ENCODE data around the gene NEK6.

Gene NEK6

DNA sequence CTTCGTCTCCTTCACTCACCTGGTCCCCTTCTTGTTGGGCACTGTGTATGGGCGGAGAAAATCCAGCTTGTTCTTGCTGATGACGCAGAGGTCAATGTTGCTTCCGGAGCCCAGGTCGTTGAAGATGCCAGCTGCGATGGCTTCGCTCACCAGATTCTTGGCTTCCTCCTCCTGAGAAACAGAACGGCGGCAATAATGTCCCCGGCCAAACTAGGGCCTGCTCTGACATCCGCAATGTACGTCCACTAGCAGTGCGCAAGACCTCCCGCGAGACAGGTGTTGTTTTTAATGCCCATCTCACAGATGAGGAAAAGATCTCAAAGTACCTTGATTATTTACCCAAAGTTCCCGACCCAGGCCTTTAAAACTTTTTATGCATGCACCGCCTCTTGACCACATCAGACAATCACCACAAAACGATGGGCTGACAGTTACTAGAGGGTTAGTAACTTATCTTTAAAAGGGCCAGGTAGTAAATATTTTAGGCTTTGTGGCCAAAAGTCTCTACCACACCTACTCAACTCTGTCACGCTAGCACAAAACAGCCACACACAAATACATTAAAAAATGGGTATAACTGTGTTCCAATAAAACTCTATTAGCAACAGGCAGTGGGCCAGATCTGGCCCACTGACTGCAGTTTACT, 99.1 kb downstream of the NEK6 start:
- DNase-seq (ENCODE audit: low read depth): no peak
- TF ChIP-seq, protein P1, sequence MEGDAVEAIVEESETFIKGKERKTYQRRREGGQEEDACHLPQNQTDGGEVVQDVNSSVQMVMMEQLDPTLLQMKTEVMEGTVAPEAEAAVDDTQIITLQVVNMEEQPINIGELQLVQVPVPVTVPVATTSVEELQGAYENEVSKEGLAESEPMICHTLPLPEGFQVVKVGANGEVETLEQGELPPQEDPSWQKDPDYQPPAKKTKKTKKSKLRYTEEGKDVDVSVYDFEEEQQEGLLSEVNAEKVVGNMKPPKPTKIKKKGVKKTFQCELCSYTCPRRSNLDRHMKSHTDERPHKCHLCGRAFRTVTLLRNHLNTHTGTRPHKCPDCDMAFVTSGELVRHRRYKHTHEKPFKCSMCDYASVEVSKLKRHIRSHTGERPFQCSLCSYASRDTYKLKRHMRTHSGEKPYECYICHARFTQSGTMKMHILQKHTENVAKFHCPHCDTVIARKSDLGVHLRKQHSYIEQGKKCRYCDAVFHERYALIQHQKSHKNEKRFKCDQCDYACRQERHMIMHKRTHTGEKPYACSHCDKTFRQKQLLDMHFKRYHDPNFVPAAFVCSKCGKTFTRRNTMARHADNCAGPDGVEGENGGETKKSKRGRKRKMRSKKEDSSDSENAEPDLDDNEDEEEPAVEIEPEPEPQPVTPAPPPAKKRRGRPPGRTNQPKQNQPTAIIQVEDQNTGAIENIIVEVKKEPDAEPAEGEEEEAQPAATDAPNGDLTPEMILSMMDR (IDR thresholded peaks at IDR 0.05; ENCODE audit: low read length, missing control alignments): no peak
- no peak overlapping the region for H3K4me3 ChIP-seq (replicated peaks; ENCODE audit: low read depth, low read length)

DNA sequence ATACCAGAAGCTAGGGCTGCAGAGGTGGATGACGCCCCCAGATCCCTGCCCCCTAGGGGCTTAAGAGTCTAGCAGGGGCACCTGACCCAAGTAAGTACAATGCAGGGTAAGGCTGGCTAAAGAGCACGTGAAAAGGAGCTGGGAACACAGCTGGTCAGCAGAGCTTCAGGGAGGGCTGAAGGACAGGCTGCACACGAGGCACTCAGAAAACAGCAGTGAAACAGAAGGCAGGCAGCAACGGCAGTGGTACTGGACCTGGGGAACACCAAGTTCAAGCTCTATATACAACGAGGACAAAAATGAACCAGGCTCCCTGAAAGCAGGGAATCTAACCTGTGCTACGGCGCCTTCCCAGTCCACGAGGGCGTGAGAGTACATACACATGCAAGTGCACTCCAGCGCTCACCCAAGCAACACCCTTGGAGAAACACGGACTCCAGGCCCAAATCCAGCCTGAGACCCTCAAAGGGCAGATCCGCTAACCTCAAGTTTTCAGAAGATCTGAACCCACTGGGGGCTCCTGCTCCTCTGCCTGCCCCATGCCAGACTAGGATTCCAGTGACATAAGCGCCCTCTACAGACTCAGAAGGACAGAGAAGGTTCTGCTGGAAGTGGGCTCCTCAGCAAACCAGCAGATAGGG, 100.1 kb downstream of the NEK6 start:
- DNase-seq (ENCODE audit: low read depth): no peak
- TF ChIP-seq, protein P1 (IDR thresholded peaks at IDR 0.05; ENCODE audit: low read length, missing control alignments): peak; percentile 13
- H3K4me3 ChIP-seq (replicated peaks; ENCODE audit: low read depth, low read length): no peak overlapping the region

DNA sequence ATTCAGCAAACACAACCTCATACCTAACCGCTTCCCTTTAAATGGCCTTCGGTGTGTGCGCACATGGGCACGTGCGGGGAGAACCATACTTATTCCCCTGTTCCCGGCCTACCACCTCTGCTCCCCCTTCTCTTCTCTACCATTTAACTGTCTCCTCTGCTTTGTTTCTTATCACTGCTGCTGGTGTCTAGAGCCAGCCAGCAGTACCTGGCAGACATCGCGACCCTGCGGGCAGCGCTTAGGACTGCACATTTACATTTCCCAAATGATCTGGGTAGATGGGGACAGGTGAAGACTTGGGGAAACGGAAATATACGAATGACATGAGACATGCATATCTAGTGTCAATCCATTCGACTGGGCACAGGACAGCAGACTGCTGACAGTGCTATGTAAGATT, 100.9 kb downstream of the NEK6 start:
- TF ChIP-seq, protein P1 (IDR thresholded peaks at IDR 0.05; ENCODE audit: low read length, missing control alignments): no peak
- H3K4me3 ChIP-seq (replicated peaks; ENCODE audit: low read depth, low read length): no peak overlapping the region
- DNase-seq (ENCODE audit: low read depth): no peak

DNA sequence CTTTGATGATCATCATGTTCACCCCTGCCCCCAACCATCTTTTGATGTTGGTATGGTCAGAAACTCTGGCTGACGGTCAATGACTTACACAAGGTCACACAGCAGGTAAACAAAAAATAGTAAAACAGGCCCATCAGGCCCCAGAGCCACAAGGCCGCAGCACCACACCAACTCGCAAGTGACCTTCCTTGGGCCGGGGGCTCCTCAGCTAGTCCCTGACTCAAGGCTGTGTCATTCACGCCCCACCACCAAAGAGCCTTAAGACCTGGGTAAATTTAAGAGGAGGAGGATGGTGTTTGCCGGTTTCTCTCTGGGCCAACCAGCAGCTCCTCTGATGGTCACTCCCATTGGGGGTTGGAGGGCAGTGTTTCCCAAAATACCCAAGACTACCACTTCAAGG, 101.7 kb downstream of the NEK6 start:
- no peak for DNase-seq (ENCODE audit: low read depth)
- no peak overlapping the region for H3K4me3 ChIP-seq (replicated peaks; ENCODE audit: low read depth, low read length)
- TF ChIP-seq, protein P1 (IDR thresholded peaks at IDR 0.05; ENCODE audit: low read length, missing control alignments): no peak

DNA sequence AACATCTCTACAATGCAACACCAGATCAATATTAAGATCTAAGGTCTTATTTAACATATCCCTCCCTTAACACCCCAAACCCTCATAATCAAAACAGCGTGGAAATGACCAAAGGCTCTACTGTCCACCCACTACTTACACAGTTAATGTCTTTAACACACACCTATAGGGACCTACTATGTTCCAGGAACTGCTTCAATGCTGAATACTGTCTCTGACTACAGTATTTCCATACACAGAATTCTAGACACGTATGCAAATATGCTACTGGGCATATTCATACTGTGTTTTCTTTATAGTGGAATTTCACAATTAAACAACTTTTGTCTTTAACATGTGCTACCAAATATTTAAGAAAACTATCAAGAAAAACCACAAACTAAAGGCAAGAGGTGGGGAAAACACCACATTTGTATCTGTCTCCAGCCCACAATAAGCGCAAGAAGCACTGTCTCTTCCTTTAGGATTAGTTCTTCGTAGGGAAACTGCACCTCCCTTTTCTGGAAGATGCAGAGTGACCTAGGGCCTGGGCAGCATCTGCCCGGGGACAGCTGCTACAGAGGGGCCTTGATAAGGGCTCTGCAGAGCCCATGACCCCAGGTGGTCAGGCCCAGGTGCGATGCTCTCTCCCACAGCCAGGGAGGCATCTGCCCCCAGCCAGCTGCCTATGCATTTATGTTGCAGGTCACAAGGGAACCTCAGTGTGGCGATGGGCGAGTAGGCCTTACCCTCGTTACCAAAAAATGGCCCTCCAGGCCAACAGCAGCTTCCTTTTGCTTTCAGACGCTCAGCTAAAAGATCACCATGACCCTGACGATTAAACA, 102.3 kb downstream of the NEK6 start:
- DNase-seq (ENCODE audit: low read depth): no peak
- TF ChIP-seq, protein P1 (IDR thresholded peaks at IDR 0.05; ENCODE audit: low read length, missing control alignments): no peak
- H3K4me3 ChIP-seq (replicated peaks; ENCODE audit: low read depth, low read length): no peak overlapping the region

DNA sequence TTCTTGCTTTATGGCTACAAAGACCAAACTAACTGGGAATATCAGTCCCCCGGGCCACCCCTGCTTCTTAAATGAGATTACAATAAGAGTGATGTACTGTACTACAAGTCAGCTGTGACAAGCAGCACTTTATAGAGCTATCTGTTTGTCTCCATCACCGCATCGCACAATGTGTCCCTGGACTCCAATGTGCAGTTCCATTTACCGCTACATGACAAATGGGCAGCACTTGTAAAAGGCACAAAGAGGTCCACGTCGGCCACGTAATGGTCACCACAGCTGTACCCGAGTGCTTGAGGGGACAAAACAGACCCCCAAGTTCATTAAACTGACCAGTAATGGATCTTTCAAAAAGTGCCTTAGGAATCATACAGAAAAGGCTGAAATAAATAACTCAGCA, 103.4 kb downstream of the NEK6 start:
- no peak for DNase-seq (ENCODE audit: low read depth)
- TF ChIP-seq, protein P1 (IDR thresholded peaks at IDR 0.05; ENCODE audit: low read length, missing control alignments): no peak
- no peak overlapping the region for H3K4me3 ChIP-seq (replicated peaks; ENCODE audit: low read depth, low read length)
